Left cardiac atrium (tissue), 4 donors: ENCODE measurements around the gene KLK7. TPM values are rescaled to one million over a fixed set of nuclear protein-coding genes. Genes with fewer than 3 reads are reported as not detected.
"Not testable (repeated sequence)": the region's sequence is repeated elsewhere in the genome, so short reads cannot be mapped to it uniquely, and the experiment has no call there.

Source experiments
- ATAC-seq, 2 donors: fragments of 200-7000 bp; cut with Tn5 transposase; one replicate each; pipeline ENCODE4 v1.9.1; 2020; ENCODE audit warnings: mild to moderate bottlenecking in 2 of 2, moderate library complexity in 2 of 2
- DNase-seq: peaks from one replicate; pipeline ENCODE4 v3.0.0-alpha.2; 2020
- intact Hi-C, 2 donors: fragments of 100-400 bp; cut with DNase I; formaldehyde crosslinking; loops; one replicate each; pipeline versions ENCODE4 v1.14.1 to v1.15.1; 2022 to 2023
- total RNA-seq, 2 donors: library from RNA; stranded (reverse); fragmentation: NEBNext Ultra II Directional; extraction: Animal tissue kit (Norgen Biotek cat#: 25700); gene quantifications; one replicate each; pipeline ENCODE4 v1.2.1, GENCODE V29; 2021
- donor health status: DM: no; HTN: yes; CAD: no.
- donor health status: DM: no; HTN: yes; CAD: no; lungs with severe emphysema.
- donor health status: DM: yes; HTN: yes; CAD: no.
- donor health status: Dilated cardiomyopathy.

The KLK7 gene
- total RNA-seq, 2 donors from 2014 or later: 0.16 TPM; not detected in 1

GRCh38 chr19:51015691-51016267 lies 32.1 kb upstream of the KLK7 start:
- ATAC-seq (no peak), DNase-seq (no peak)
- intact Hi-C loops: no loop called here

DNA sequence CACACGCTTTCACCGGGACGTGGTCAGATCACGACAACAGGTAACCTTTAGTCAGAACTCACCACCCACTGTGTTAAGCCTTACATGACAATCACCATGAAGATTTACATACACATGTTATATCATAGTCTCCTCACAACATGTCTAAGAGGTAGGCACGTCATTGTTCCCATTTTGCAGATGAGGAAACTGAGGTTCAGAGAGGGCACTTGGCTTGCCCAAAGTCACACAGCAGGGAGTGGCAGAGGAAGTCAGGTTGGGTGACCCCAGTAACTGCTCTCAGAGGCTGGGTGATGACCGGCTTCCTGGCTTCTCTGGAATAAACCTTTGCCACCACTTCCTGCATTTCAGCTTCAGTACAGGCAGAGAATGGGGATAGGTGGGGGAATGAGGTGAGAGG lies 30.5 kb upstream of the KLK7 start:
- ATAC-seq (no peak), DNase-seq (no peak)
- intact Hi-C loops: no loop called here

DNA sequence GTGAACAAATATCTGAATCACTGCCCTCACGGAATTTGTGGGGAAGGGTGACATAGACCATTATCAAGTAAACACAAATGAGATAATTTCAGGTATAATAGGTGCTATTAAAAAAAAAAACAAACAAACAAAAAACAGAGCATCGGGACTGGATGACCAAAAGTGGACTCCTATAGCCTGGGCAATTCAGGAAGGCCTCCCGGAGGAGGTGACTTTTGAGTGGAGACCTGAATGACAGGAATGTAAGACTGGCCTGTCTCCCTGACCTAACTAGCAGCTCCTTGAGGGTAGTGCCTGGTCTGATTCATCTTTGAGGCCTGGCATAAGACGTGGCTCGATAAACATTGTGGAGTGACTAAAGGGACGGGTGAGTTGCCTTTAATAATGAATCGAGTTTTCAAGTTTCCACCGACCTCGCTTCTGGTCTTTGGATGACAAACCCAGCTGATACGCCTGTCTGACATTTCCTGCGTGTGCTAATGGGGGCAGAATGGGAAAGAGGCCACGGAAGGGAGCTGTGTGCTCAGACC lies 29.0 kb upstream of the KLK7 start:
- ATAC-seq (no peak), DNase-seq (no peak)
- intact Hi-C loops: no loop called here

GRCh38 chr19:51010066-51010795 lies 26.5 kb upstream of the KLK7 start:
- ATAC-seq: no peak
- intact Hi-C loops: no loop called here
- no peak for DNase-seq

GRCh38 chr19:51009061-51009891 lies 25.6 kb upstream of the KLK7 start:
- intact Hi-C loops: no loop called here
- DNase-seq (no peak), ATAC-seq (no peak)

GRCh38 chr19:51007488-51007887 lies 23.8 kb upstream of the KLK7 start:
- DNase-seq: no peak
- no peak for ATAC-seq
- intact Hi-C loops: no loop called here

DNA sequence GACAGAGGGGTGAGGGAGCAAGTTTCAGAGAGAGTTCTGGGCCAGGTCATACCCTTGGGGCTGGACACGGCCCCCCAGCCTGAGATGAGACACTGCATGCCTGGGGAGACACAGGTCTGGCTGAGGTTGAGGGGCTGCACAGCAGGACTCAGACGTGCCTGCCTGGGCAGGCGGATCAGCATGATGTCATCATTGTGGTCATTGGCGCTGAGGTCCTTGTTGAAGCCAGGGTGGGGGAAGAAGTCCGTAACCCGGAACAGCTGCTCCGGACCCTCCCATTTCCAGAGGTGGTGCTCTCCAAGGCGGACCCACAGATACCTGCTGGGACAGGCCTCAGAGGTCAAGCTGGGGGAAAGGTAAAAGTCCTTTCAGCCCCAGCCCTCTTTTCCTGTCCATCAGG lies 22.7 kb upstream of the KLK7 start:
- DNase-seq (no peak), ATAC-seq (no peak)
- intact Hi-C loops: no loop called here

- DNase-seq (no peak), ATAC-seq (no peak)
- intact Hi-C loops: no loop called here
Observed at GRCh38 chr19:51005248-51005647, 21.5 kb upstream of the KLK7 start.

- DNase-seq (no peak), ATAC-seq (no peak)
Observed at GRCh38 chr19:51003316-51003715, 19.6 kb upstream of the KLK7 start.

GRCh38 chr19:51002542-51003311 lies 19.0 kb upstream of the KLK7 start:
- DNase-seq (peak; percentile 37), ATAC-seq (peak; percentile 30 to 84)
- intact Hi-C loops: no loop called here

More at GRCh38 chr19:51003316-51003715, 19.6 kb upstream of the KLK7 start:
- intact Hi-C loops: no loop called here

- peak in 1 of 2 donors; percentile 16 for ATAC-seq
- intact Hi-C loops: no loop called here
- DNase-seq: no peak
Observed at GRCh38 chr19:51002089-51002532, 18.4 kb upstream of the KLK7 start.

GRCh38 chr19:51001515-51001914 lies 17.8 kb upstream of the KLK7 start, which contains the start of gene KLK8:
KLK8 (minus strand) TSS chr19:51001604; CDS start chr19:51001167, 437 bp downstream.
- peak in 1 of 2 donors; percentile 83 for ATAC-seq
- intact Hi-C loops: no loop called here
- no peak for DNase-seq

DNA sequence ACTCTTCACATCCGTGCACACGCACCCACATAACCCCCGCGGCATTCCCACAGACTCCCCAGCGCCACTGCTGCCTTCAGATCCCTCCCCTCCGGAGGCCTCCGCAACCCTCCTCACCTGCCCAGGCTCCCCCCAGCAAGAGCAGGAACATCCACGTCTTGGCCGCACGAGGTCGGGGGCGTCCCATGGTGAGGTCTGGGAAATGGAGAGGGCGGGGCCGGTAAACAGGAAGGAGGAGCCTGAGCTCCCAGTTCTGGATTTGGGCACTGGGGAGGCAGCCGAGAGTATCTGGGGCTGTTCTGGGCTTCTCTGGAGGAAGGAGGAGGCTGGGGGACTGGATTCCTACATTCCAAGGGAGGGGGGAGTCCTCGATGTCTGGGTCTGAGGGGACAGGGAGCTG lies 17.3 kb upstream of the KLK7 start:
- intact Hi-C loops: no loop called here
- ATAC-seq (no peak), DNase-seq (no peak)

- ATAC-seq (no peak), DNase-seq (no peak)
- intact Hi-C loops: no loop called here
Observed at GRCh38 chr19:51000426-51000825, 16.7 kb upstream of the KLK7 start.

GRCh38 chr19:50998686-50999085 lies 15.0 kb upstream of the KLK7 start:
- no peak for DNase-seq
- ATAC-seq: no peak
- intact Hi-C loops: no loop called here

- no peak for DNase-seq
- intact Hi-C loops: no loop called here
- no peak for ATAC-seq
Observed at GRCh38 chr19:50998061-50998460, 14.3 kb upstream of the KLK7 start.

DNA sequence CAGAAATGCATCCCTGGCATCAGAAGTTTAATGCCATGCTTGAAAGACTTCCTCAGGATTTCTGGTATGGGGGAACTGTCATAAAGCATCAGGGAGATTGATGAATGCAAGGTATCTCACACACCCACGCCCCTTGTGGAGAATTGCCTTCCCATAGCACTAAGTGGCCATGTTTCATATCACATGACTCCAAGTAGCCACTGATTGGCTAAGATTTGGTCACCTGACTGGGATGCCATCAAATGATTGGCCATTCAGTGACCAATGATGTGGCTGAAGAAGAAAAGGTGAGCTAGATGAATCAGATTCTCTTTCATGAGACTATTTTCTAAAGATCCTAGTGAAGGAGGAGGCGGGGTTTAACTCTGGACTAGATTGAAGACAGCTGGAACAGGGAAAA lies 10.4 kb upstream of the KLK7 start:
- intact Hi-C loops: no loop called here
- no peak for ATAC-seq
- DNase-seq: no peak

DNA sequence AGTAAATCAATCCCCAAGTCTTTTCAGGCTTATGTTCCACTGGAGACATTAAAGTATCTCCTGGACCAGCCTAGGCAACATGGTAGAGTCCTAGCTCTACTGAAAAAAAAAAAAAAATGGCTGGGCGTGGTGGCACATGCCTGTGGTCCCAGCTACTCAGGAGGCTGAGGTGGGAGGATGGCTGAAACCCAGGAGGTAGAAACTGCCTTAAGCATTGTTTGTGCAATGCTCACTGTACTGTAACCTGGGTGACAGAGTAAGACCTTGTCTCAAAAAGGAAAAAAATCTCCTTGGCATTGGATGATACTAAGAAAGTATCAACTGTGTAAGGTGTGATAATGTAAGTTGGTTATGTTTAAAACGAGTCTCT lies 8.9 kb upstream of the KLK7 start:
- intact Hi-C loops: no loop called here
- DNase-seq (no peak), ATAC-seq (no peak)

GRCh38 chr19:50984416-50984815 lies 699 bp upstream of the KLK7 start:
- ATAC-seq, intact Hi-C loops, DNase-seq: not testable (repeated sequence)
